ENCODE results near the gene TEX9. TPM values are rescaled to one million over a fixed set of nuclear protein-coding genes. Genes with fewer than 3 reads are reported as not detected.
"Not testable (repeated sequence)": the region's sequence is repeated elsewhere in the genome, so short reads cannot be mapped to it uniquely, and the experiment has no call there.

TEX9 gene
- total RNA-seq, 4 donors from 2014 or later, result 4.3 to 18.0 (median 7.9) TPM

DNA sequence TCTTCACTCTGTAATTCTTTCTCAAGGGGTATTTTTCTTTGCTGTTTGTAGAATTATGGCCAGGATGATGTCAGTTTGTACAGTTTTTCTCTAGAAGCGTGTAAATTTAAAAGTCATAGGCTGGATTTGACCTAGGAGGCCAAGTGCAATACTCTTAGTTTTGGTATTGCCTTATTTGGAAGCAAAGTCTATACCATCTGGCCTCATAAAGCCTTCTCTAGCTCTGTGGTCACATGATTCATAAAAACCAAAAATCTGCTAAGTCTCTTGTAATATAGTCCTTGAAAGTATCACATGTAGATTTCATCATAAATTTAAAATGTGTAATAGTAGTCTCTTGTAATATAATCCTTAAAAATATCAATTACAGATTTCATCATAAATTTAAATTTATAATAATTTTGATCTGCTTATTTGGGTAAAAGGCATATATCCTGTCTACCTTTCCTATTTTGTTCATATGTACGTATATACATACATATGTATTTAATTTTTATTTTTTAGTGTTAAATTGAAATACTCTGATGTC, 25.6 kb downstream of the TEX9 start:
- no peaks in the 10 kb centered on the region for H3K4me1 ChIP-seq
- no peaks in the 10 kb centered on the region for H3K9me3 ChIP-seq
- TF ChIP-seq, protein P1, sequence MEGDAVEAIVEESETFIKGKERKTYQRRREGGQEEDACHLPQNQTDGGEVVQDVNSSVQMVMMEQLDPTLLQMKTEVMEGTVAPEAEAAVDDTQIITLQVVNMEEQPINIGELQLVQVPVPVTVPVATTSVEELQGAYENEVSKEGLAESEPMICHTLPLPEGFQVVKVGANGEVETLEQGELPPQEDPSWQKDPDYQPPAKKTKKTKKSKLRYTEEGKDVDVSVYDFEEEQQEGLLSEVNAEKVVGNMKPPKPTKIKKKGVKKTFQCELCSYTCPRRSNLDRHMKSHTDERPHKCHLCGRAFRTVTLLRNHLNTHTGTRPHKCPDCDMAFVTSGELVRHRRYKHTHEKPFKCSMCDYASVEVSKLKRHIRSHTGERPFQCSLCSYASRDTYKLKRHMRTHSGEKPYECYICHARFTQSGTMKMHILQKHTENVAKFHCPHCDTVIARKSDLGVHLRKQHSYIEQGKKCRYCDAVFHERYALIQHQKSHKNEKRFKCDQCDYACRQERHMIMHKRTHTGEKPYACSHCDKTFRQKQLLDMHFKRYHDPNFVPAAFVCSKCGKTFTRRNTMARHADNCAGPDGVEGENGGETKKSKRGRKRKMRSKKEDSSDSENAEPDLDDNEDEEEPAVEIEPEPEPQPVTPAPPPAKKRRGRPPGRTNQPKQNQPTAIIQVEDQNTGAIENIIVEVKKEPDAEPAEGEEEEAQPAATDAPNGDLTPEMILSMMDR (IDR thresholded peaks at IDR 0.05), result no peak
- no peak for TF ChIP-seq POLR2A (IDR thresholded peaks at IDR 0.05)
- no peak overlapping the region for H3K27ac ChIP-seq
- no peaks in the 10 kb centered on the region for H3K27me3 ChIP-seq
- no peak overlapping the region for H3K4me3 ChIP-seq
- no peaks in the 10 kb centered on the region for H3K36me3 ChIP-seq
- intact Hi-C loops (cut with DNase I), result no loop called here
- DNase-seq, result no peak
- 94 to 95% methylated on average over 2 of the region's 2 CpGs for WGBS, 2 donors

- intact Hi-C loops (cut with DNase I), result no loop called here
- DNase-seq, result no peak
Observed at GRCh38 chr15:56393277-56393676, 28.1 kb downstream of the TEX9 start.

GRCh38 chr15:56394909-56395308, 29.7 kb downstream of the TEX9 start:
- Histone ChIP-seq H3K36me3 (peaks cover 0 to 13% (median 0%) of the 10 kb centered on the region in 3 donors), H3K27ac (no peak overlapping the region), H3K27me3 (no peaks in the 10 kb centered on the region), H3K4me1 (no peaks in the 10 kb centered on the region), H3K4me3 (no peak overlapping the region), H3K9me3 (peaks cover 0 to 7% (median 0%) of the 10 kb centered on the region in 3 donors)
- intact Hi-C loops (cut with DNase I), result no loop called here
- WGBS, 2 donors, result 82 to 89% methylated on average over 1 of the region's 1 CpG
- TF ChIP-seq, protein P1 (IDR thresholded peaks at IDR 0.05), result no peak
- TF ChIP-seq POLR2A (IDR thresholded peaks at IDR 0.05), result no peak
- no peak for DNase-seq

More at GRCh38 chr15:56393277-56393676, 28.1 kb downstream of the TEX9 start:
- WGBS, 2 donors, result 85 to 94% methylated on average over 1 of the region's 1 CpG
- no peak overlapping the region for H3K27ac ChIP-seq
- H3K9me3 ChIP-seq, result peaks cover 0 to 7% (median 0%) of the 10 kb centered on the region in 3 donors
- TF ChIP-seq POLR2A (IDR thresholded peaks at IDR 0.05), result no peak
- TF ChIP-seq, protein P1 (IDR thresholded peaks at IDR 0.05), result no peak
- no peaks in the 10 kb centered on the region for H3K36me3 ChIP-seq
- H3K4me3 ChIP-seq, result no peak overlapping the region
- no peaks in the 10 kb centered on the region for H3K27me3 ChIP-seq
- no peaks in the 10 kb centered on the region for H3K4me1 ChIP-seq

- H3K9me3 ChIP-seq; H3K4me3 ChIP-seq; DNase-seq; H3K27me3 ChIP-seq; H3K27ac ChIP-seq; H3K4me1 ChIP-seq; intact Hi-C loops (cut with DNase I): not testable (repeated sequence)
- 92 to 95% methylated on average over 3 of the region's 3 CpGs for WGBS, 2 donors
- peaks cover 0 to 13% (median 0%) of the 10 kb centered on the region in 3 donors for H3K36me3 ChIP-seq
Observed at GRCh38 chr15:56397325-56397724, 32.1 kb downstream of the TEX9 start.

GRCh38 chr15:56399209-56399608, 34.0 kb downstream of the TEX9 start:
- H3K27me3 ChIP-seq; H3K4me1 ChIP-seq; DNase-seq; H3K9me3 ChIP-seq; H3K4me3 ChIP-seq; intact Hi-C loops (cut with DNase I); H3K27ac ChIP-seq: not testable (repeated sequence)
- 96 to 100% methylated on average over 1 to 6 of the region's 11 CpGs for WGBS, 2 donors
- peaks cover 0 to 13% (median 0%) of the 10 kb centered on the region in 3 donors for H3K36me3 ChIP-seq

DNA sequence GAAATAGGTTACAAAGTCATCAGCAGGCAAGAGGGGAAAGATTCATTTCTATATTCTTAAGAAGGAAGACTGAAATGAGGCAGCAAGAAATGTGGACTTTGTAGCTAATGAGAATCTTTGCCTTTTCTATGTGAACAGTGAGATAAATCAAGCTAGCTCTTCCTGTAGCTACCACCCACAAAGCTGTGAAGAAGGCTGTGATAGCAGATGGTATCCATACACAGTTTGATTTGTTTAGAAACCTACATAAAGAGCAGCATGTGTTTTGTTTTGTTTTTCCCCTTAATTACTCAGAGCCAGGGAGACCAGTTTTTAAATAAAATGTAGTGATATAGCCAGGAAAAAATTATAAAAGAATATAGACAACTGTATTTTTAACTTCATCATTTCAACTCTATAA, 45.5 kb downstream of the TEX9 start:
- no peak for DNase-seq
- intact Hi-C loops (cut with DNase I), result no loop called here
- Histone ChIP-seq H3K4me1 (no peaks in the 10 kb centered on the region), H3K27me3 (no peaks in the 10 kb centered on the region), H3K27ac (no peak overlapping the region), H3K9me3 (no peaks in the 10 kb centered on the region), H3K4me3 (no peak overlapping the region), H3K36me3 (no peaks in the 10 kb centered on the region)
- no peak for TF ChIP-seq POLR2A (IDR thresholded peaks at IDR 0.05)
- TF ChIP-seq, protein P1 (IDR thresholded peaks at IDR 0.05), result no peak

Data from esophagus squamous epithelium (tissue), 5 donors.